Gastrocnemius medialis (tissue), 4 donors: Measurements from ENCODE around the gene EGFR. TPM values are rescaled to one million over a fixed set of nuclear protein-coding genes. Genes with fewer than 3 reads are reported as not detected.

Source experiments
- ATAC-seq, 2 donors: fragments of 150-250 bp; one replicate each; pipeline ENCODE4 v1.9.1; 2016
- DNase-seq, 2 donors: peaks; one replicate each; pipeline ENCODE4 v3.0.0-alpha.2; 2019
- H3K27ac ChIP-seq, 4 donors: fragments of 200-600 bp; sonication (generic); 1 replicate in 1 of 4; 2 replicates in 3 of 4; pipeline ENCODE4 v1.5.1; 2016 to 2018; ENCODE audit warnings: mild to moderate bottlenecking in 2 of 4, moderate library complexity in 1 of 4
- H3K27me3 ChIP-seq, 3 donors: fragments of 200-600 bp; sonication (generic) in 2 of 3; 1 replicate in 1 of 3; 2 replicates in 2 of 3; pipeline versions ENCODE4 v1.5.1 to v1.6.0; 2016 to 2019; ENCODE audit warnings: mild to moderate bottlenecking in 1 of 3, moderate library complexity in 1 of 3
- H3K36me3 ChIP-seq, 2 donors: fragments of 200-600 bp; sonication (generic) in 1 of 2; one replicate each; pipeline ENCODE4 v1.5.1; 2017 to 2018
- H3K4me1 ChIP-seq, 2 donors: fragments of 200-600 bp; sonication (generic) in 1 of 2; one replicate each; pipeline ENCODE4 v1.5.1; 2016 to 2017; ENCODE audit warnings: mild to moderate bottlenecking in 2 of 2
- H3K4me3 ChIP-seq, 4 donors: fragments of 200-600 bp; sonication (generic) in 3 of 4; 1 replicate in 1 of 4; 2 replicates in 3 of 4; pipeline ENCODE4 v1.5.1; 2016 to 2019; ENCODE audit warnings: mild to moderate bottlenecking in 2 of 4
- H3K9me3 ChIP-seq, 3 donors: fragments of 200-600 bp; sonication (generic) in 2 of 3; 1 replicate in 1 of 3; 2 replicates in 2 of 3; pipeline ENCODE4 v1.5.1; 2016 to 2019
- CTCF ChIP-seq, 5 experiments: fragments of 450-650 bp in 3 of 5; fragments of 200-600 bp in 2 of 5; sonication (generic) in 2 of 5; IDR thresholded peaks in 4 of 5; conservative IDR thresholded peaks in 1 of 5; 1 replicate in 4 of 5; 2 replicates in 1 of 5; pipeline ENCODE4 v1.5.1; 2016 to 2019; ENCODE audit warnings: antibody characterized with exemption in 5 of 5, mild to moderate bottlenecking in 3 of 5, moderate library complexity in 3 of 5
- POLR2A ChIP-seq, 2 donors: fragments of 450-650 bp; IDR thresholded peaks; one replicate each; pipeline ENCODE4 v1.6.1; 2017; ENCODE audit warnings: antibody characterized with exemption in 2 of 2, mild to moderate bottlenecking in 2 of 2, moderate library complexity in 2 of 2
- in situ Hi-C, 4 donors: fragments of 200-750 bp; cut with MboI; loops; one replicate each; pipeline versions ENCODE4 v1.15.0 to v1.8.0; 2017; ENCODE audit warnings: low sequenced_read_pairs in 4 of 4
- intact Hi-C: fragments of 100-400 bp; cut with DNase I; formaldehyde crosslinking; loops from one replicate; pipeline ENCODE4 v1.15.1; 2023; ENCODE audit warnings: low total_unique reads
- total RNA-seq, 4 donors: library from RNA; depleted of rRNA; stranded (reverse); fragments of >200 nt; gene quantifications; one replicate each; pipeline versions ENCODE4 v1.1.0 to v1.2.3, GENCODE V29; 2016

The EGFR gene
- total RNA-seq, 4 donors from 2014 or later = 28.0 to 34.8 (median 29.4) TPM

- Histone ChIP-seq H3K9me3 (no peaks in the 10 kb centered on the region), H3K27ac (no peak overlapping the region), H3K4me1 (no peaks in the 10 kb centered on the region), H3K4me3 (no peak overlapping the region), H3K27me3 (no peaks in the 10 kb centered on the region), H3K36me3 (peaks cover 0 to 23% of the 10 kb centered on the region in 2 donors)
- no peak for TF ChIP-seq POLR2A (IDR thresholded peaks at IDR 0.05)
- TF ChIP-seq CTCF (IDR thresholded peaks at IDR 0.05 in 4 of 5, conservative IDR thresholded peaks at IDR 0.05 in 1 of 5) = no peak
- no peak for ATAC-seq
- in situ Hi-C loops = no loop called here
- no peak for DNase-seq
- intact Hi-C loops = no loop called here
Observed at GRCh38 chr7:55210176-55210575, 191.4 kb downstream of the EGFR start.

- H3K9me3 ChIP-seq = no peaks in the 10 kb centered on the region
- DNase-seq = no peak
- H3K27ac ChIP-seq = no peak overlapping the region
- H3K36me3 ChIP-seq = peaks cover 0 to 17% of the 10 kb centered on the region in 2 donors
- H3K27me3 ChIP-seq = no peaks in the 10 kb centered on the region
- H3K4me1 ChIP-seq = no peaks in the 10 kb centered on the region
- no peak for ATAC-seq
- H3K4me3 ChIP-seq = no peak overlapping the region
- in situ Hi-C loops (no loop called here), intact Hi-C loops (no loop called here)
- TF ChIP-seq CTCF (IDR thresholded peaks at IDR 0.05 in 4 of 5, conservative IDR thresholded peaks at IDR 0.05 in 1 of 5) (no peak), POLR2A (IDR thresholded peaks at IDR 0.05) (no peak)
Observed at GRCh38 chr7:55210716-55211115, 191.9 kb downstream of the EGFR start.

GRCh38 chr7:55211726-55212125, 192.9 kb downstream of the EGFR start:
- in situ Hi-C loops = no loop called here
- Histone ChIP-seq H3K9me3 (no peaks in the 10 kb centered on the region), H3K27ac (no peak overlapping the region), H3K27me3 (no peaks in the 10 kb centered on the region), H3K36me3 (peaks cover 0 to 7% of the 10 kb centered on the region in 2 donors), H3K4me1 (no peaks in the 10 kb centered on the region), H3K4me3 (no peak overlapping the region)
- no peak for ATAC-seq
- intact Hi-C loops = no loop called here
- TF ChIP-seq POLR2A (IDR thresholded peaks at IDR 0.05) = no peak
- TF ChIP-seq CTCF (IDR thresholded peaks at IDR 0.05 in 4 of 5, conservative IDR thresholded peaks at IDR 0.05 in 1 of 5) = no peak
- no peak for DNase-seq

GRCh38 chr7:55212176-55212575, 193.4 kb downstream of the EGFR start:
- no peaks in the 10 kb centered on the region for H3K4me1 ChIP-seq
- no peaks in the 10 kb centered on the region for H3K27me3 ChIP-seq
- no peak overlapping the region for H3K4me3 ChIP-seq
- TF ChIP-seq POLR2A (IDR thresholded peaks at IDR 0.05) (no peak), CTCF (IDR thresholded peaks at IDR 0.05 in 4 of 5, conservative IDR thresholded peaks at IDR 0.05 in 1 of 5) (no peak)
- DNase-seq (no peak), ATAC-seq (no peak)
- H3K9me3 ChIP-seq = no peaks in the 10 kb centered on the region
- in situ Hi-C loops = no loop called here
- intact Hi-C loops = no loop called here
- H3K27ac ChIP-seq = no peak overlapping the region
- H3K36me3 ChIP-seq = peaks cover 0 to 3% of the 10 kb centered on the region in 2 donors

GRCh38 chr7:55212838-55213237, 194.0 kb downstream of the EGFR start:
- Histone ChIP-seq H3K36me3 (no peaks in the 10 kb centered on the region), H3K27me3 (no peaks in the 10 kb centered on the region), H3K9me3 (no peaks in the 10 kb centered on the region), H3K4me1 (no peaks in the 10 kb centered on the region), H3K4me3 (no peak overlapping the region), H3K27ac (no peak overlapping the region)
- no peak for TF ChIP-seq CTCF (IDR thresholded peaks at IDR 0.05 in 4 of 5, conservative IDR thresholded peaks at IDR 0.05 in 1 of 5)
- TF ChIP-seq POLR2A (IDR thresholded peaks at IDR 0.05) = no peak
- in situ Hi-C loops (no loop called here), intact Hi-C loops (no loop called here)
- DNase-seq (no peak), ATAC-seq (no peak)
